Omental fat pad (tissue), 4 donors: Measurements from ENCODE around the gene SPAG16. TPM values are rescaled to one million over a fixed set of nuclear protein-coding genes. Genes with fewer than 3 reads are reported as not detected.
"Not testable (repeated sequence)": the region's sequence is repeated elsewhere in the genome, so short reads cannot be mapped to it uniquely, and the experiment has no call there.

Experiments used
- ATAC-seq: fragments of 150-250 bp; one replicate; pipeline ENCODE4 v1.9.1; 2016; ENCODE audit warnings: mild to moderate bottlenecking, moderate library complexity; ENCODE audit not compliant: low FRiP score
- DNase-seq: peaks from one replicate; pipeline ENCODE4 v3.0.0-alpha.2; 2019; ENCODE audit warnings: low spot score
- total RNA-seq, 4 donors: library from RNA; depleted of rRNA; stranded (reverse); fragments of >200 nt; gene quantifications; one replicate each; pipeline ENCODE4 v1.1.0, GENCODE V29; 2016
- TF ChIP-seq, protein P1 (sequence below), 3 donors: fragments of 450-650 bp; IDR thresholded peaks; one replicate each; pipeline ENCODE4 v1.5.1; 2016 to 2017; ENCODE audit warnings: antibody characterized with exemption in 3 of 3, mild to moderate bottlenecking in 3 of 3, moderate library complexity in 2 of 3

Gene SPAG16
- total RNA-seq, 4 donors from 2014 or later: 11.1 to 29.5 (median 13.3) TPM

DNA sequence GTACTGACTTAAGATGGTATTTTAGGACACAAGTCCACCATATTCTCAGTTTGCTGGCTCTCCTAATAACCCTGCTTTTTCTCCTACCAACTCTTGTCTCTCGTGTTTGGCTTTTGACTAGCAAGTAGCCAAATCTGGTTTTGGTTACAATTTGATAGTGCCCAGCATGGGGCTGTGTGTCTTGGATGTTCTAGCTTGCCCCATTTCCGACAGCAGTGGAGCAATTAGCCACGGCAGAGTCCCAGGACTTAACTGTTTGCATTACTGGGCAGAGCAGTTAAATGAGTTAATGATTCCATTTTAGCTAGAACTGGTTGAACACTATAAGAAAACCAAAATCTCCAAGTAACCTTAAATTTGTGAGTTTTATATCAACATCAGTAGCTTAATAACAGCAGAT lies 18.6 kb upstream of the SPAG16 start:
- ATAC-seq: no peak
- TF ChIP-seq, protein P1, sequence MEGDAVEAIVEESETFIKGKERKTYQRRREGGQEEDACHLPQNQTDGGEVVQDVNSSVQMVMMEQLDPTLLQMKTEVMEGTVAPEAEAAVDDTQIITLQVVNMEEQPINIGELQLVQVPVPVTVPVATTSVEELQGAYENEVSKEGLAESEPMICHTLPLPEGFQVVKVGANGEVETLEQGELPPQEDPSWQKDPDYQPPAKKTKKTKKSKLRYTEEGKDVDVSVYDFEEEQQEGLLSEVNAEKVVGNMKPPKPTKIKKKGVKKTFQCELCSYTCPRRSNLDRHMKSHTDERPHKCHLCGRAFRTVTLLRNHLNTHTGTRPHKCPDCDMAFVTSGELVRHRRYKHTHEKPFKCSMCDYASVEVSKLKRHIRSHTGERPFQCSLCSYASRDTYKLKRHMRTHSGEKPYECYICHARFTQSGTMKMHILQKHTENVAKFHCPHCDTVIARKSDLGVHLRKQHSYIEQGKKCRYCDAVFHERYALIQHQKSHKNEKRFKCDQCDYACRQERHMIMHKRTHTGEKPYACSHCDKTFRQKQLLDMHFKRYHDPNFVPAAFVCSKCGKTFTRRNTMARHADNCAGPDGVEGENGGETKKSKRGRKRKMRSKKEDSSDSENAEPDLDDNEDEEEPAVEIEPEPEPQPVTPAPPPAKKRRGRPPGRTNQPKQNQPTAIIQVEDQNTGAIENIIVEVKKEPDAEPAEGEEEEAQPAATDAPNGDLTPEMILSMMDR (IDR thresholded peaks at IDR 0.05): no peak
- DNase-seq: no peak

DNA sequence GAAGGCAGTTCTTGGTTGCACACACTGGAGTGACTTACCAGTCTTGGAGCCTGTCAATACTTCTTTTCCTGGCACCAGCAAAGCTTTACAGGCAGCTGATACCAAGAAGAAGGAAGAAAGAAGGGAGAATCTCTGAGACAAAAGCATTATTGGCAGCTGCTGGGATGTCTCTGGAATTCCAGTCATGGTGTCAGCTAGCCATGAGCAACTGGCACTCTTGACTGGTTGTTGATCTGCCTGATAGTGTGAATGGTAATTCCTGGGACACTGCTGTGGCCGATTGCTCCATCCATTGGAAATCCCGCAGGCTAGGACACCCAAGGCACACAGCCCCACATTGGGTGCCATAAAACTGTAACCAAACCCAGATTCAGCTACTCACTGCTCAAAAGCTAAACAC lies 17.8 kb upstream of the SPAG16 start:
- ATAC-seq: no peak
- TF ChIP-seq, protein P1 (IDR thresholded peaks at IDR 0.05): no peak
- DNase-seq: no peak

DNA sequence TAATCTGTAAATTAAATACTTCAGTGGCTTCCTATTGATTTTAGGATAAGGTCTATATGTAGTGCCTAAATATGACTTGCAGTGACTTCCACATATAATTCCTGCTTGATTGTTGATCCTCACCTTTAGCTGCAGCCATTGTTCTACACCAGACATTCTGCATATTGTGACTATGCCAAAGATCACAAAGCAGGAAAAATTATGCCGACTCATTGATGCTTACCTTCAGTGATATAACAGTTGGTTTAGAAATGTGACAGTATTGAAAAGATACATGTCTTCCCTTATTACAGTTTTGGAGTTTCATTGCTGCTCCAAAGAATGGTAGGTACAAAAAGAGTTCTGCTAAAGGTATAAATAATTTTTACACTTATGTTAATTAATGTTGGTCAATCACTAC lies 12.3 kb upstream of the SPAG16 start:
- TF ChIP-seq, protein P1 (IDR thresholded peaks at IDR 0.05): no peak
- DNase-seq: no peak
- no peak for ATAC-seq

DNA sequence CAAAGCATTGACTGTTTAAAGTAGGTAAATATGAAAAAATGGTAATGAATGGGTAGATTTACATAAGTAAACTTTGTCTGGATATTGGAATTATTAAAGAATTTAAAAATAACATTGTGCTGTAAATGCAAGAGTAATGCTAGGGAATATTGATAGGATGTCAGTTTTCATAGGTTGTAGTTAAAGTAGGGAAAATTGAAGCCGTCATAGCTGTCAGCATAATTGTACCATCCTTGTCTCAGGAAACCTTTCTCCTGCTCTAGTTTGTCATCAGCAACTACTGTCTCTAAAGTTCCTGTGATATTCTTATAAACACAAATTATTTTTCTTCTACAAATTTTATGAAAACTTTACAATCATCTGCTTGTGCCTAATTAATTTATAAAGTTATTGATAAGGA lies 10.1 kb upstream of the SPAG16 start:
- DNase-seq (no peak), ATAC-seq (no peak)
- TF ChIP-seq, protein P1 (IDR thresholded peaks at IDR 0.05): no peak

DNA sequence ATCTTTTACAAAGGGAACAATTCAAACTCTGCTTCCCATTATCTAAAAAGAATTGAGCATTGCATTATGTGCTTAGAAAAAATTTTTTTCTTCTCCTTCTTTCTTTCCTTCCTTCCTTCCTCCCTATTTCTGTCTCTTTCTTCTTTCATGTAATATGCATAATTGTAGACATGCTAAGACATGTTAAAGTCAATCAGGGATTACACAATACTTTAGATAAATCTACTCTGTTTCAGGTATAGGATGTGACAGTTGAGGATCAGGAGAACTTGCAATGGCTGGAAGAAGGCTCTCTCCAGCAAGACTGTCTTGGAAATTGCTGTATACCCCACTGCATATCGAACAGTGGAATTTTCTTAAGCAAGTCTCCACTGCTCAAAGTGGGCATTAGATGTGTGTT lies 9.0 kb upstream of the SPAG16 start:
- ATAC-seq (no peak), DNase-seq (no peak)
- TF ChIP-seq, protein P1 (IDR thresholded peaks at IDR 0.05): no peak

DNA sequence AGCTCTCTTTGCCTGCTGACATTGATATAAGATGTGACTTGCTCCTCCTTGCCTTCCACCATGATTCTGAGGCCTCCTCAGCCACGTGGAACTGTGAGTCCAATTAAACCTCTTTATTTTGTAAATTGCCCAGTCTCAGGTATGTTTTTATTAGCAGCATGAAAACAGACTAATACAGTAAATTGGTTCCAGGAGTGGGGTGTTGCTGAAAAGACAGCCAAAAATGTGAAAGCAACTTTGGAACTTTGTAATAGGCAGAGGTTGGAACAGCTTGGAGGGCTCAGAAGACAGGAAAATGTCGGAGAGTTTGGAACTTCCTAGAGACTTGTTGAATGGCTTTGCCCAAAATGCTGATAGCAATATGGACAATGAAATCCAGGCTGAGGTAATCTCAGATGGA lies 7.1 kb upstream of the SPAG16 start:
- not testable (repeated sequence) for DNase-seq, ATAC-seq

DNA sequence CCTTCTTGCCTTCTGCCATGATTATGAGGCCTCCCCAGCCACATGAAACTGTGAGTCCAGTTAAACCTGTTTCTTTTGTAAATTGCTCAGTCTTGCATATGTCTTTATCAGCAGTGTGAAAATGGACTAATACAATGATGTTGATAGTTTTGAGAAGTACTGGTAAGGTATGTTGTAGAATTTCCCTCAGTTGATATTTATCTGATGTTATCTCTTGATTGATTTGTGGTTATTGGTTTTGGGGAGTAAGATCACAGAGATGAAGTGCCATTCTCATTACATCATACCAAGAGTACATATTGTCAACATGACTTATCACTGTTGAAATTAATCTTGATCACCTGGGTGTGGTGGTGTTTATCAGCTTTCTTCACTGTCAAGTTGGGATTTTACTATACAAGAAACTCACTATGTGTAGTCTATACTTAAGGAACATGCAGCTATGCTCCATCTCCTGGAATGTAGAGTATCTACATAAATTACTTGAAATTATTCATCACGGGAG lies 5.1 kb upstream of the SPAG16 start:
- DNase-seq (no peak), ATAC-seq (no peak)
- TF ChIP-seq, protein P1 (IDR thresholded peaks at IDR 0.05): no peak

DNA sequence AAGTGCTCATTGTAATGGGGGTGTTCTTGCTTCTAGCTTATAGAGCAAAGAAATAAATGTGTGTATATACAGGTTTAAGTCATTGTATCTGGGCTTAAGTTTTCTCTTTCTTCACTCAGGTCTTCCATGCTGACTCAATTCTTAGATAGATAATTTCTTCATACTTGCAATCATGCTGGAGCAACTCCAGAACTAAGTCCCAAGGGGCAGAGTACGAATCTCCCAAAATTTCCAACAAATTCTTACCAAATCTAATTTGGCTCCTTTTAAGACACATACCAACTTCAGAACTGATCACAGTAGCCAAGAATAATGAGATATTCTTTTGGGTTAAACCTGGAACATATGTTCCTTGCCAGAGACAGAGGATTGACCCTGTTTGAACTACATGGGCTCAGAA lies 4.3 kb upstream of the SPAG16 start:
- DNase-seq (no peak), ATAC-seq (no peak)
- TF ChIP-seq, protein P1 (IDR thresholded peaks at IDR 0.05): no peak
